Measurements from ENCODE around the gene RNF123. TPM values are rescaled to one million over a fixed set of nuclear protein-coding genes. Genes with fewer than 3 reads are reported as not detected.

RNF123 gene
- total and polyA plus RNA-seq, 2 donors (not counting 3 experiments of a cell fraction or from before 2014, with no cell fraction given): 43.4 to 59.3 TPM

GRCh38 chr3:49727154-49727923, 38.0 kb downstream of the RNF123 start:
- ChIA-PET CTCF (interaction anchor here (0.6 kb wide), 1 partner anchor 188 kb away, joined by 3 read pairs; no protein-coding TSS in a partner anchor), POLR2A (no interaction called here)
- no peak overlapping the region for H3K4me2 ChIP-seq (ENCODE audit: insufficient read depth, low read length)
- no peak overlapping the region for H2AFZ ChIP-seq (ENCODE audit: low read depth, low read length)
- no peaks in the 10 kb centered on the region for H3K9me1 ChIP-seq (replicated peaks; ENCODE audit: control insufficient read depth, extremely low read depth, insufficient read depth, low read length)
- H3K79me2 ChIP-seq (ENCODE audit: control insufficient read depth, insufficient read depth, low read length): peaks cover 13% of the 10 kb centered on the region
- no TSS peak for BruUV-seq (replicated peaks)
- TF ChIP-seq GATA2 (IDR thresholded peaks at IDR 0.05; ENCODE audit: insufficient read depth, insufficient read length, low read depth, low read length) (no peak), POLR2AphosphoS5 (IDR thresholded peaks at IDR 0.05; ENCODE audit: insufficient read depth, low read depth, low read length) (no peak), POLR2A (IDR thresholded peaks at IDR 0.05; ENCODE audit: low read depth, low read length) (no peak), MYC (IDR thresholded peaks at IDR 0.05; ENCODE audit: low read depth, low read length) (no peak), JUN (IDR thresholded peaks at IDR 0.05; ENCODE audit: borderline replicate concordance, insufficient read depth, insufficient read length, low read depth) (no peak)
- no peaks in the 10 kb centered on the region for H3K9me3 ChIP-seq (replicated peaks; ENCODE audit: control insufficient read depth, insufficient read depth, low read length)
- H3K27me3 ChIP-seq (ENCODE audit: control insufficient read depth in 2 of 2, insufficient read depth in 2 of 2, low read length in 2 of 2): no peaks in the 10 kb centered on the region
- intact Hi-C loops (cut with micrococcal nuclease) (loop anchor here (10.0 kb wide), 1 partner anchor 357 kb away; the partner anchor contains the start of gene RBM5), dilution Hi-C loops (cut with MboI; ENCODE audit: extremely low pct_ligation_motif_present, low sequenced_read_pairs) (no loop called here)
- H3K36me3 ChIP-seq (ENCODE audit: control insufficient read depth in 2 of 2, extremely low read depth in 1 of 2, insufficient read depth in 2 of 2, low read length in 2 of 2): peaks cover 4 to 30% of the 10 kb centered on the region in 2 experiments
- H4K20me1 ChIP-seq (replicated peaks; ENCODE audit: control insufficient read depth, extremely low read depth, insufficient read depth, low read length): no peaks in the 10 kb centered on the region
- H3K9ac ChIP-seq (replicated peaks; ENCODE audit: extremely low read depth, insufficient read depth, low read length): no peak overlapping the region
- DNase-seq (ENCODE audit: low read depth, low spot score): no peak
- H3K4me3 ChIP-seq (replicated peaks in 1 of 3; ENCODE audit: insufficient read depth in 1 of 3, low read depth in 1 of 3, low read length in 3 of 3): no peak overlapping the region
- no peak overlapping the region for H3K27ac ChIP-seq (ENCODE audit: insufficient read depth, low read depth, low read length)
- H3K4me1 ChIP-seq (ENCODE audit: control insufficient read depth, extremely low read depth, insufficient read depth, low read length): peaks cover 12% of the 10 kb centered on the region
- FAIRE-seq: no peak

DNA sequence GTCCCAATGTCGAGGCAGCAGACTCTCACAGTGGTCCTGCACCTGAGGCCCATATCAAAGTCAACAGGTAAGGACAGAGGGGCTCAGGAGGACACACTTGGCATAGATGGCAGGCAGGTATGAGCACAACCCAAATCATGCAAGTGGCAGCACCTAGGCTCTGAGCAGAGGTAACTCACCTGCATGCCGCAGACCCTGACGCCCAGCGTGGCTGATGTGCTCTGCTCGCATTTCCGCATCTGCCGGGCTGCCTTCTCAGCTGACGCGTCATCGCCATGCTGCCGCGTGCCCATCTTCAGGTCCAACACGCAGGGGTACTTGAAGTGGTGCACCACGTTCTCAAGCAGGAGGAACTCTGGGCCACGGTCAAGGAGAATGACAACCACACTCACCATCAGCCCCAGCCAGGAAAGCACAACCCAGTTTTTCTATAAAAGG, 38.6 kb downstream of the RNF123 start:
- Histone ChIP-seq H3K4me2 (ENCODE audit: insufficient read depth, low read length) (no peak overlapping the region), H4K20me1 (replicated peaks; ENCODE audit: control insufficient read depth, extremely low read depth, insufficient read depth, low read length) (no peaks in the 10 kb centered on the region), H3K36me3 (ENCODE audit: control insufficient read depth in 2 of 2, extremely low read depth in 1 of 2, insufficient read depth in 2 of 2, low read length in 2 of 2) (peaks cover 4 to 33% of the 10 kb centered on the region in 2 experiments), H3K27ac (ENCODE audit: insufficient read depth, low read depth, low read length) (no peak overlapping the region), H3K9me3 (replicated peaks; ENCODE audit: control insufficient read depth, insufficient read depth, low read length) (no peaks in the 10 kb centered on the region), H3K79me2 (ENCODE audit: control insufficient read depth, insufficient read depth, low read length) (peaks cover 7% of the 10 kb centered on the region), H3K4me3 (replicated peaks in 1 of 3; ENCODE audit: insufficient read depth in 1 of 3, low read depth in 1 of 3, low read length in 3 of 3) (no peak overlapping the region), H3K27me3 (ENCODE audit: control insufficient read depth in 2 of 2, insufficient read depth in 2 of 2, low read length in 2 of 2) (no peaks in the 10 kb centered on the region), H2AFZ (ENCODE audit: low read depth, low read length) (no peak overlapping the region), H3K4me1 (ENCODE audit: control insufficient read depth, extremely low read depth, insufficient read depth, low read length) (peaks cover 8% of the 10 kb centered on the region), H3K9ac (replicated peaks; ENCODE audit: extremely low read depth, insufficient read depth, low read length) (no peak overlapping the region), H3K9me1 (replicated peaks; ENCODE audit: control insufficient read depth, extremely low read depth, insufficient read depth, low read length) (no peaks in the 10 kb centered on the region)
- DNase-seq (ENCODE audit: low read depth, low spot score) (no peak), FAIRE-seq (no peak)
- intact Hi-C loops (cut with micrococcal nuclease) (loop anchor here (10.0 kb wide), 1 partner anchor 357 kb away; the partner anchor contains the start of gene RBM5), dilution Hi-C loops (cut with MboI; ENCODE audit: extremely low pct_ligation_motif_present, low sequenced_read_pairs) (no loop called here)
- no peak for TF ChIP-seq POLR2AphosphoS5 (IDR thresholded peaks at IDR 0.05; ENCODE audit: insufficient read depth, low read depth, low read length)
- no peak for TF ChIP-seq MAX (IDR thresholded peaks at IDR 0.05; ENCODE audit: insufficient read depth, insufficient read length)
- TF ChIP-seq POLR2A (IDR thresholded peaks at IDR 0.05; ENCODE audit: low read depth, low read length): no peak
- no peak for TF ChIP-seq FOS (IDR thresholded peaks at IDR 0.05; ENCODE audit: borderline replicate concordance, insufficient read depth, low read length)
- no peak for TF ChIP-seq EZH2 (IDR thresholded peaks at IDR 0.05; ENCODE audit: borderline replicate concordance, low read depth, low read length, severe bottlenecking)
- TF ChIP-seq CTCF (IDR thresholded peaks at IDR 0.05; ENCODE audit: extremely low read depth in 1 of 2, insufficient read depth in 1 of 2, low read depth in 1 of 2, low read length in 2 of 2): no peak
- no peak for TF ChIP-seq GATA2 (IDR thresholded peaks at IDR 0.05; ENCODE audit: insufficient read depth, insufficient read length, low read depth, low read length)
- TF ChIP-seq JUN (IDR thresholded peaks at IDR 0.05; ENCODE audit: borderline replicate concordance, insufficient read depth, insufficient read length, low read depth): no peak
- no peak for TF ChIP-seq MYC (IDR thresholded peaks at IDR 0.05; ENCODE audit: low read depth, low read length)
- ChIA-PET CTCF (interaction anchor here (0.6 to 1.4 kb wide), 2 partner anchors 9 to 188 kb away, joined by 3 to 4 read pairs; no protein-coding TSS in a partner anchor), POLR2A (no interaction called here)
- BruUV-seq (replicated peaks): no TSS peak
